Upper lobe of right lung (tissue), 1 donor: ENCODE results near the gene MAPK8IP1. TPM values are rescaled to one million over a fixed set of nuclear protein-coding genes. Genes with fewer than 3 reads are reported as not detected.
A peak's percentile ranks its signal among the peaks of the same experiment; 100 is the strongest.
"Not testable (repeated sequence)": the region's sequence is repeated elsewhere in the genome, so short reads cannot be mapped to it uniquely, and the experiment has no call there.

ENCODE experiments used
- ATAC-seq: fragments of 200-7000 bp; cut with Tn5 transposase; one replicate; pipeline ENCODE4 v1.9.1; 2020; ENCODE audit warnings: mild to moderate bottlenecking, moderate library complexity
- DNase-seq: peaks from one replicate; pipeline ENCODE4 v3.0.0-alpha.2; 2020
- H3K27ac ChIP-seq: fragments of 200-600 bp; one replicate; pipeline ENCODE4 v1.8.0; 2022
- H3K27me3 ChIP-seq: fragments of 200-600 bp; one replicate; pipeline ENCODE4 v1.8.0; 2022; ENCODE audit warnings: mild to moderate bottlenecking
- H3K36me3 ChIP-seq: fragments of 200-600 bp; one replicate; pipeline ENCODE4 v1.8.0; 2022
- H3K4me1 ChIP-seq: fragments of 200-600 bp; one replicate; pipeline ENCODE4 v1.8.0; 2022
- H3K4me3 ChIP-seq: fragments of 200-600 bp; one replicate; pipeline ENCODE4 v1.8.0; 2022; ENCODE audit warnings: mild to moderate bottlenecking
- H3K9me3 ChIP-seq: fragments of 200-600 bp; one replicate; pipeline ENCODE4 v1.8.0; 2022
- intact Hi-C: fragments of 100-400 bp; cut with DNase I; formaldehyde crosslinking; loops from one replicate; pipeline ENCODE4 v1.11.0; 2022
- total RNA-seq: library from RNA; stranded (reverse); fragmentation: NEBNext Ultra II Directional; extraction: Animal tissue kit (Norgen Biotek cat#: 25700); gene quantifications from one replicate; pipeline ENCODE4 v1.2.1, GENCODE V29; 2021
- TF ChIP-seq, protein P1 (sequence below): fragments of 200-600 bp; IDR thresholded peaks from one replicate; pipeline ENCODE4 v1.8.0; 2022; ENCODE audit warnings: antibody characterized with exemption
- donor health status: DM: no; HTN: yes; CAD: no; lungs with severe emphysema.

The MAPK8IP1 gene
- total RNA-seq, 1 donor from 2014 or later, result 6.4 TPM

GRCh38 chr11:45899448-45900174 lies 14.2 kb downstream of the MAPK8IP1 start:
- peak; percentile 91 for DNase-seq
- ATAC-seq, result peak; percentile 81
- no peaks in the 10 kb centered on the region for H3K27me3 ChIP-seq
- intact Hi-C loops, result no loop called here
- peaks cover 12% of the 10 kb centered on the region for H3K4me1 ChIP-seq
- H3K9me3 ChIP-seq, result no peaks in the 10 kb centered on the region
- H3K36me3 ChIP-seq, result no peaks in the 10 kb centered on the region
- peak overlapping the region; percentile 58 for H3K4me3 ChIP-seq
- H3K27ac ChIP-seq, result no peak overlapping the region
- TF ChIP-seq, protein P1, sequence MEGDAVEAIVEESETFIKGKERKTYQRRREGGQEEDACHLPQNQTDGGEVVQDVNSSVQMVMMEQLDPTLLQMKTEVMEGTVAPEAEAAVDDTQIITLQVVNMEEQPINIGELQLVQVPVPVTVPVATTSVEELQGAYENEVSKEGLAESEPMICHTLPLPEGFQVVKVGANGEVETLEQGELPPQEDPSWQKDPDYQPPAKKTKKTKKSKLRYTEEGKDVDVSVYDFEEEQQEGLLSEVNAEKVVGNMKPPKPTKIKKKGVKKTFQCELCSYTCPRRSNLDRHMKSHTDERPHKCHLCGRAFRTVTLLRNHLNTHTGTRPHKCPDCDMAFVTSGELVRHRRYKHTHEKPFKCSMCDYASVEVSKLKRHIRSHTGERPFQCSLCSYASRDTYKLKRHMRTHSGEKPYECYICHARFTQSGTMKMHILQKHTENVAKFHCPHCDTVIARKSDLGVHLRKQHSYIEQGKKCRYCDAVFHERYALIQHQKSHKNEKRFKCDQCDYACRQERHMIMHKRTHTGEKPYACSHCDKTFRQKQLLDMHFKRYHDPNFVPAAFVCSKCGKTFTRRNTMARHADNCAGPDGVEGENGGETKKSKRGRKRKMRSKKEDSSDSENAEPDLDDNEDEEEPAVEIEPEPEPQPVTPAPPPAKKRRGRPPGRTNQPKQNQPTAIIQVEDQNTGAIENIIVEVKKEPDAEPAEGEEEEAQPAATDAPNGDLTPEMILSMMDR, result no peak

DNA sequence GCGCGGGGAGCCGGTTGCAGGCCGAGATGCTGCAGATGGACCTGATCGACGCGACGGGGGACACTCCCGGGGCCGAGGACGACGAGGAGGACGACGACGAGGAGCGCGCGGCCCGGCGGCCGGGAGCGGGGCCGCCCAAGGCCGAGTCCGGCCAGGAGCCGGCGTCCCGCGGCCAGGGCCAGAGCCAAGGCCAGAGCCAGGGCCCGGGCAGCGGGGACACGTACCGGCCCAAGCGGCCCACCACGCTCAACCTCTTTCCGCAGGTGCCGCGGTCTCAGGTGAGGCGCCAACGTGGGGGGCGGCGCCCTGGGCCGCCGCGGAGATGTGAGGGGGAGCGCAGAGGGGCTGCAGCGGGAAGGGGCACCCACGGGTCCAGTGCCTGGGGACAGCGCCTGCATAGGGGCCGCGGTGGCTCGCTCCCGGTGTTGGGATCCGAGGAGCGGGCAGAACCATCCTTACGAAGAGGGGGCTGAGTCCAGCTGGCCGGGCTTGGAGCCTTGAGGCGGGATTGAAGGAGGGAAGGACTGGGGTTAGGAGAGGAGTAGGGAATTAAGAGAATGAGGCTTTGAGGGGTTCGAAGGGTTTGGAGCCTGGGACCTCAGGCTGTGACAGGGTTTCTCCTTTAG lies 14.8 kb downstream of the MAPK8IP1 start:
- H3K27ac ChIP-seq, DNase-seq: not testable (repeated sequence)

DNA sequence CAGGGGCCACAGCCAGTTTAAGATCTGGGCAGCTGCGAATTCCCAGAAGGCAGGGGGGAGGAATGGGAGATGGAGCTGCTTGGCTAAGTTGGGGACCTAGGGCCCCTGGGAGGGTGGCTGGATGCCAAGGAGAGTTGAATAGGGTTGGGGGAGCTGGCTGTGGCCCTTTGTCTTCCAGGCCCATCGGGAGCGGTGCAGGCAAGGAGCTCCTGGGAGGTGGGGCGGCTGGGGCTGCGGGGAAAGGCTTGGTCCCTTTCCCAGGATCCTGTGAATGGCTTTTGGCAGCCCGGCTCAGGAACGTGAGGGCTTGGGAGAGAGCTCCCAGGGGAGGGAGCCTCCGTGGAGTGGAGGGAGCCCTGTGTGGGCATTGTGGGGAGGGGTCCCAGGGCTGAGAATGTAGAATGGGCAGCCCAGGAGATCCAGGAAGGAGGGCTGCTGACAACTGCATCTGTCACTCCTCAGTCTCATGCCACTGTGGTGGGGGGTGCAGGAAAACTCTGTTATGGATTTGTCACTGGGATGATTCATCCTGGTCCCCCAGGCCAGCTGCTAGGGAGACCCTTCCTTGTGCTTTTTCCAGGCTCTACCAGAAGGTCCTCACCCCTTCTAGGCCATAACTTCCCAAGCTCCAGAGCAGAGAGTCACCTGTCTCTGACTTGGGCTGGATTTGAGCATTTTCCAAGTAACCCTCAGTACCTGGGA lies 15.6 kb downstream of the MAPK8IP1 start:
- peaks cover 12% of the 10 kb centered on the region for H3K4me1 ChIP-seq
- no peaks in the 10 kb centered on the region for H3K27me3 ChIP-seq
- ATAC-seq (no peak), DNase-seq (no peak)
- intact Hi-C loops, result no loop called here
- H3K27ac ChIP-seq, result no peak overlapping the region
- no peaks in the 10 kb centered on the region for H3K36me3 ChIP-seq
- no peaks in the 10 kb centered on the region for H3K9me3 ChIP-seq
- TF ChIP-seq, protein P1, result no peak
- H3K4me3 ChIP-seq, result no peak overlapping the region

More for the DNA sequence above, 14.8 kb downstream of the MAPK8IP1 start:
- H3K27me3 ChIP-seq, intact Hi-C loops, H3K36me3 ChIP-seq, H3K9me3 ChIP-seq: not testable (repeated sequence)
- Histone ChIP-seq H3K4me1 (peaks cover 12% of the 10 kb centered on the region), H3K4me3 (peak overlapping the region; percentile 58)
- ATAC-seq, result peak; percentile 17

DNA sequence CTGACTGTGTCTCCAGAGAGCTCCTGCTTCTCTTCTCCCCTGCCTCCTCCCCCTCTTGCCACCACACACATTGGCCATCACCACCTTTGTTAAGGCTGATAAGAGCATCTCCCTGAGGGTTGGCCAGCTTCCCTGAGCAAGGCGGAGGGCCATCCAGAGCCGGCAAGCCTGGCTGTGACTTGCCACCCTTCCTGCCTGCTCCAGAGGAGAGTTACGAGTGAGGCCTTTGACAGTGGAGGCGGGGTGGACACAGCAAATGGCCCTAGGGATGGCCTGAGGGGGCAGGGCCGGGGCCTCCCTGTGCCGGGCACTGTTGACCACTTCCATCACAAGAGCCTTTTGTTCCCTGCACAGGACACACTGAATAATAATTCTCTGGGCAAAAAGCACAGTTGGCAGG lies 16.2 kb downstream of the MAPK8IP1 start:
- Histone ChIP-seq H3K4me3 (no peak overlapping the region), H3K4me1 (peaks cover 12% of the 10 kb centered on the region), H3K36me3 (no peaks in the 10 kb centered on the region), H3K27me3 (no peaks in the 10 kb centered on the region), H3K27ac (no peak overlapping the region), H3K9me3 (no peaks in the 10 kb centered on the region)
- TF ChIP-seq, protein P1, result no peak
- intact Hi-C loops, result no loop called here
- DNase-seq, result no peak
- ATAC-seq, result no peak

DNA sequence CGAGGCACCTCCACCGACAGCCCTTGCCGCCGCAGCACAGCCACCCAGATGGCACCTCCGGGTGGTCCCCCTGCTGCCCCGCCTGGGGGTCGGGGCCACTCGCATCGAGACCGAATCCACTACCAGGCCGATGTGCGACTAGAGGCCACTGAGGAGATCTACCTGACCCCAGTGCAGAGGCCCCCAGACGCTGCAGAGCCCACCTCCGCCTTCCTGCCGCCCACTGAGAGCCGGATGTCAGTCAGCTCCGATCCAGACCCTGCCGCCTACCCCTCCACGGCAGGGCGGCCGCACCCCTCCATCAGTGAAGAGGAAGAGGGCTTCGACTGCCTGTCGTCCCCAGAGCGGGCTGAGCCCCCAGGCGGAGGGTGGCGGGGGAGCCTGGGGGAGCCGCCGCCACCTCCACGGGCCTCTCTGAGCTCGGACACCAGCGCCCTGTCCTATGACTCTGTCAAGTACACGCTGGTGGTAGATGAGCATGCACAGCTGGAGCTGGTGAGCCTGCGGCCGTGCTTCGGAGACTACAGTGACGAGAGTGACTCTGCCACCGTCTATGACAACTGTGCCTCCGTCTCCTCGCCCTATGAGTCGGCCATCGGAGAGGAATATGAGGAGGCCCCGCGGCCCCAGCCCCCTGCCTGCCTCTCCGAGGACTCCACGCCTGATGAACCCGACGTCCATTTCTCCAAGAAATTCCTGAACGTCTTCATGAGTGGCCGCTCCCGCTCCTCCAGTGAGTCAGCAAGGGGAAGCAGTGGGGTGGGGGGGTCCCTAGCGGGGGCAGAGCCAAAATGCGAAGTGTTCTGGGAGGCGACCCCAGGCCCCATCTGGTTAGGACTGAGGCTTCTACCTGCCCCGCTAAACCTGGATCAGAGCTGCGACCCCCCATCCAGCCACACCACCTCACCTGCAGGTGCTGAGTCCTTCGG lies 17.3 kb downstream of the MAPK8IP1 start:
- no peaks in the 10 kb centered on the region for H3K9me3 ChIP-seq
- no peaks in the 10 kb centered on the region for H3K36me3 ChIP-seq
- H3K27me3 ChIP-seq, result no peaks in the 10 kb centered on the region
- H3K27ac ChIP-seq, result no peak overlapping the region
- no peak overlapping the region for H3K4me3 ChIP-seq
- H3K4me1 ChIP-seq, result peaks cover 12% of the 10 kb centered on the region
- ATAC-seq (no peak), DNase-seq (no peak)
- TF ChIP-seq, protein P1, result no peak
- intact Hi-C loops, result no loop called here
